OCI-LY7 (cell line): ENCODE data around the gene LRRC2.

Experiments used
- CTCF ChIP-seq: fragments of 200-600 bp; sonication (generic); conservative IDR thresholded peaks from 2 replicates; pipeline ENCODE4 v1.5.1; 2014; ENCODE audit warnings: mild to moderate bottlenecking, antibody characterized with exemption, low read length, moderate library complexity, mixed read lengths
- EZH2phosphoT487 ChIP-seq: fragments of 200-600 bp; sonication (generic); IDR thresholded peaks from 2 replicates; pipeline ENCODE4 v1.6.1; 2018; ENCODE audit warnings: low read depth, borderline replicate concordance, mild to moderate bottlenecking, mixed run types, antibody characterized with exemption, low read length, moderate library complexity, mixed read lengths

- TF ChIP-seq CTCF (no peak), EZH2phosphoT487 (no peak)
Measured at GRCh38 chr3:46467562-46467961, 98.5 kb downstream of the LRRC2 start.
